Stimulated activated CD8-positive, alpha-beta memory T cell treated with anti-CD3 and anti-CD28 coated beads, Interleukin-15, amount 100 ng/mL, for 48 hours (primary cell): ENCODE measurements around the gene SENP1.

Experiments
- DNase-seq, 2 donors: peaks; one replicate each; pipeline ENCODE4 v3.0.0-alpha.2; 2020; ENCODE audit warnings: low read depth in 2 of 2

SENP1 gene

GRCh38 chr12:48000878-48001504, 104.9 kb downstream of the SENP1 start:
- DNase-seq: no peak

- no peak for DNase-seq
Observed at GRCh38 chr12:47999816-48000215, 106.1 kb downstream of the SENP1 start.

- DNase-seq: no peak
Observed at GRCh38 chr12:47997321-47997720, 108.6 kb downstream of the SENP1 start.

GRCh38 chr12:47995981-47996401, 109.9 kb downstream of the SENP1 start:
- no peak for DNase-seq

- DNase-seq: no peak
Observed at GRCh38 chr12:47993491-47993890, 112.4 kb downstream of the SENP1 start.
